HCT116 (cell line): ENCODE results near the gene DNAAF1.

Experiments used
- CTCF ChIP-seq, 3 experiments: fragments of 200-600 bp in 1 of 3; sonication (generic) in 1 of 3; IDR thresholded peaks in 2 of 3; conservative IDR thresholded peaks in 1 of 3; 2 replicates each; pipeline ENCODE4 v1.5.1; 2012 to 2017; ENCODE audit warnings: low read depth in 2 of 3, low read length in 2 of 3, antibody characterized with exemption in 1 of 3, borderline replicate concordance in 1 of 3, control low read depth in 1 of 3, mild to moderate bottlenecking in 1 of 3, mixed read lengths in 1 of 3, mixed run types in 1 of 3, moderate library complexity in 1 of 3; ENCODE audit not compliant: insufficient read depth in 1 of 3
- POLR2A ChIP-seq: IDR thresholded peaks from 2 replicates; pipeline ENCODE4 v1.7.0; 2011; ENCODE audit warnings: borderline replicate concordance; ENCODE audit not compliant: insufficient read depth, insufficient read length; ENCODE audit errors: extremely low read depth

- TF ChIP-seq CTCF (IDR thresholded peaks at IDR 0.05 in 2 of 3, conservative IDR thresholded peaks at IDR 0.05 in 1 of 3; ENCODE audit: borderline replicate concordance in 1 of 3, insufficient read depth in 1 of 3, low read depth in 2 of 3, low read length in 2 of 3): no peak
- no peak for TF ChIP-seq POLR2A
These were observed 24.1 kb upstream of the DNAAF1 start for GRCh38 chr16:84121007-84121406.
